PC-9 (cell line): ENCODE measurements around the gene EMP2. TPM values are rescaled to one million over a fixed set of nuclear protein-coding genes. Genes with fewer than 3 reads are reported as not detected.

ENCODE experiments used
- BruUV-seq: library from RNA; stranded (reverse); fragments of 400-500 nt; replicated peaks from 2 replicates; lab custom pipeline; 2021; lab: Mats Ljungman, UMichigan
- CTCF ChIA-PET: fragments of 300-600 bp; sonication (Branson Sonifier 250); formaldehyde crosslinking; loops from one replicate; lab custom pipeline; 2022; ENCODE audit warnings: antibody characterized with exemption; lab: Charles Lee
- POLR2A ChIA-PET: fragments of 300-600 bp; sonication (Branson Sonifier 250); formaldehyde crosslinking; loops from one replicate; lab custom pipeline; 2022; ENCODE audit warnings: antibody characterized with exemption; ENCODE audit not compliant: unreplicated experiment; lab: Charles Lee
- DNase-seq, 2 experiments: peaks; one replicate each; pipeline versions ENCODE4 v3.0.0 to v3.0.0-alpha.2; 2015 to 2022; ENCODE audit warnings: mixed read lengths in 1 of 2
- H2AFZ ChIP-seq: fragments of 200-600 bp; sonication (generic); 2 replicates; pipeline ENCODE4 v1.8.1; 2017; ENCODE audit warnings: antibody characterized with exemption
- H3F3A ChIP-seq: fragments of 200-600 bp; sonication (generic); 2 replicates; pipeline ENCODE4 v1.8.1; 2017; ENCODE audit warnings: antibody characterized with exemption, mild to moderate bottlenecking, low read depth; ENCODE audit not compliant: insufficient read depth
- H3K27ac ChIP-seq: fragments of 200-600 bp; sonication (generic); 2 replicates; pipeline ENCODE4 v1.6.1; 2016; ENCODE audit warnings: mixed run types
- H3K27me3 ChIP-seq: fragments of 200-600 bp; sonication (generic); 2 replicates; pipeline ENCODE4 v1.6.1; 2016; ENCODE audit warnings: low read depth, mixed run types; ENCODE audit not compliant: insufficient read depth
- H3K36me3 ChIP-seq: fragments of 200-600 bp; sonication (generic); 2 replicates; pipeline ENCODE4 v1.6.1; 2016; ENCODE audit warnings: low read depth, mixed run types
- H3K4me1 ChIP-seq: fragments of 200-600 bp; sonication (generic); replicated peaks from 2 replicates; pipeline ENCODE4 v1.6.1; 2016; ENCODE audit warnings: mixed run types; ENCODE audit not compliant: insufficient read depth
- H3K4me2 ChIP-seq: fragments of 200-600 bp; sonication (generic); 2 replicates; pipeline ENCODE4 v1.6.1; 2017; ENCODE audit warnings: mixed run types
- H3K4me3 ChIP-seq: fragments of 200-600 bp; sonication (generic); 2 replicates; pipeline ENCODE4 v1.6.1; 2016; ENCODE audit warnings: mixed run types
- H3K79me2 ChIP-seq: fragments of 200-600 bp; sonication (generic); 2 replicates; pipeline ENCODE4 v1.6.1; 2017; ENCODE audit warnings: low read depth, mixed run types
- H3K9me2 ChIP-seq: fragments of 200-600 bp; sonication (generic); 2 replicates; pipeline ENCODE4 v1.8.1; 2017; ENCODE audit warnings: mild to moderate bottlenecking; ENCODE audit not compliant: insufficient read depth
- H3K9me3 ChIP-seq: fragments of 200-600 bp; sonication (generic); 2 replicates; pipeline ENCODE4 v1.8.1; 2016; ENCODE audit warnings: low read depth; ENCODE audit not compliant: insufficient read depth
- H4K20me1 ChIP-seq: fragments of 200-600 bp; sonication (generic); 2 replicates; pipeline ENCODE4 v1.8.1; 2017; ENCODE audit not compliant: insufficient read depth
- CTCF ChIP-seq: fragments of 200-600 bp; sonication (generic); conservative IDR thresholded peaks from 2 replicates; pipeline ENCODE4 v1.6.1; 2017; ENCODE audit warnings: mixed run types, antibody characterized with exemption, mild to moderate bottlenecking, moderate library complexity
- EZH2 ChIP-seq: fragments of 200-600 bp; sonication (generic); IDR thresholded peaks from 2 replicates; pipeline ENCODE4 v1.8.0; 2017; ENCODE audit warnings: antibody characterized with exemption, low read depth
- intact Hi-C: fragments of 100-400 bp; cut with micrococcal nuclease; formaldehyde crosslinking; loops from one replicate; pipeline ENCODE4 v1.10.0; 2022; ENCODE audit not compliant: unreplicated experiment
- total RNA-seq: library from RNA; stranded (reverse); gene quantifications from 2 replicates; pipeline ENCODE4 v1.2.3, GENCODE V29; 2021

EMP2 gene
- total RNA-seq, 1 experiment from 2014 or later, result 137 TPM

GRCh38 chr16:10587622-10588021, 7.2 kb upstream of the EMP2 start:
- H3F3A ChIP-seq, result peaks cover 14% of the 10 kb centered on the region; the same call in 1 of the 2 replicates
- CTCF ChIA-PET, result no interaction called here
- no peak overlapping the region for H3K4me2 ChIP-seq
- no TSS peak for BruUV-seq
- H3K36me3 ChIP-seq, result no peaks in the 10 kb centered on the region
- H3K4me1 ChIP-seq, result peaks cover 23% of the 10 kb centered on the region
- H4K20me1 ChIP-seq, result no peaks in the 10 kb centered on the region
- H3K9me2 ChIP-seq, result no peaks in the 10 kb centered on the region
- no peak overlapping the region for H3K27ac ChIP-seq
- H3K79me2 ChIP-seq, result no peaks in the 10 kb centered on the region
- intact Hi-C loops, result no loop called here
- no peak for DNase-seq
- H3K9me3 ChIP-seq, result no peaks in the 10 kb centered on the region
- TF ChIP-seq CTCF (no peak), EZH2 (no peak)
- H2AFZ ChIP-seq, result no peak overlapping the region
- no peak overlapping the region for H3K4me3 ChIP-seq
- H3K27me3 ChIP-seq, result no peaks in the 10 kb centered on the region
- POLR2A ChIA-PET, result interaction anchor here (0.7 kb wide), 1 partner anchor 35 kb away, joined by 10 read pairs; no protein-coding TSS in a partner anchor

- H3F3A ChIP-seq, result peaks cover 24% of the 10 kb centered on the region; the same call in 1 of the 2 replicates
- no TSS peak for BruUV-seq
- peak overlapping the region; percentile 42 for H3K4me2 ChIP-seq
- peaks cover 27% of the 10 kb centered on the region for H3K4me1 ChIP-seq
- CTCF ChIA-PET, result no interaction called here
- no peaks in the 10 kb centered on the region for H3K27me3 ChIP-seq
- intact Hi-C loops, result no loop called here
- no peaks in the 10 kb centered on the region for H4K20me1 ChIP-seq
- peak in 1 of 2 experiments; percentile 50 for DNase-seq
- H3K4me3 ChIP-seq, result no peak overlapping the region
- no peaks in the 10 kb centered on the region for H3K9me3 ChIP-seq
- peak overlapping the region; percentile 64 for H3K27ac ChIP-seq
- POLR2A ChIA-PET, result no interaction called here
- H3K9me2 ChIP-seq, result no peaks in the 10 kb centered on the region
- H2AFZ ChIP-seq, result no peak overlapping the region
- TF ChIP-seq CTCF, result no peak
- TF ChIP-seq EZH2, result no peak
- no peaks in the 10 kb centered on the region for H3K36me3 ChIP-seq
- no peaks in the 10 kb centered on the region for H3K79me2 ChIP-seq
Measured at GRCh38 chr16:10584981-10585438, 4.6 kb upstream of the EMP2 start.

GRCh38 chr16:10583269-10583668, 2.9 kb upstream of the EMP2 start:
- no peak overlapping the region for H3K4me2 ChIP-seq
- H3F3A ChIP-seq, result peaks cover 32% of the 10 kb centered on the region; the same call in 1 of the 2 replicates
- intact Hi-C loops, result no loop called here
- no peak overlapping the region for H3K4me3 ChIP-seq
- H3K9me2 ChIP-seq, result no peaks in the 10 kb centered on the region
- BruUV-seq, result no TSS peak
- ChIA-PET POLR2A (no interaction called here), CTCF (no interaction called here)
- TF ChIP-seq EZH2, result no peak
- TF ChIP-seq CTCF, result no peak
- H4K20me1 ChIP-seq, result no peaks in the 10 kb centered on the region
- no peaks in the 10 kb centered on the region for H3K36me3 ChIP-seq
- H3K79me2 ChIP-seq, result peaks cover 14% of the 10 kb centered on the region
- H3K4me1 ChIP-seq, result peaks cover 36% of the 10 kb centered on the region
- H3K9me3 ChIP-seq, result no peaks in the 10 kb centered on the region
- DNase-seq, result no peak
- no peaks in the 10 kb centered on the region for H3K27me3 ChIP-seq
- no peak overlapping the region for H2AFZ ChIP-seq
- no peak overlapping the region for H3K27ac ChIP-seq
